OCI-LY1 (cell line): Measurements from ENCODE around the gene KHDRBS2.

Source experiments
- H2AFZ ChIP-seq: fragments of 200-600 bp; sonication (generic), shearing (Covaris generic); 2 replicates; pipeline ENCODE4 v1.6.0; 2014; ENCODE audit warnings: antibody characterized with exemption, mild to moderate bottlenecking, low read length
- H3F3A ChIP-seq: fragments of 200-600 bp; sonication (generic), shearing (Covaris generic); 2 replicates; pipeline ENCODE4 v1.6.0; 2014; ENCODE audit warnings: mild to moderate bottlenecking, antibody characterized with exemption, low read length, moderate library complexity; ENCODE audit not compliant: insufficient read depth
- H3K27ac ChIP-seq: fragments of 200-600 bp; sonication (generic); 2 replicates; pipeline ENCODE4 v1.5.1; 2014; ENCODE audit warnings: low read length, mixed run types, mild to moderate bottlenecking, low read depth; ENCODE audit not compliant: poor library complexity, severe bottlenecking
- H3K27me3 ChIP-seq: fragments of 200-600 bp; sonication (generic); 2 replicates; pipeline ENCODE4 v1.6.0; 2014; ENCODE audit warnings: antibody characterized with exemption, mild to moderate bottlenecking, low read length, moderate library complexity; ENCODE audit not compliant: insufficient read depth
- H3K36me3 ChIP-seq: fragments of 200-600 bp; sonication (generic); 2 replicates; pipeline ENCODE4 v1.6.1; 2014; ENCODE audit warnings: mild to moderate bottlenecking, antibody characterized with exemption, low read length, moderate library complexity, mixed read lengths; ENCODE audit not compliant: insufficient read depth
- H3K4me1 ChIP-seq: fragments of 200-600 bp; sonication (generic); 2 replicates; pipeline ENCODE4 v1.5.1; 2014; ENCODE audit warnings: mild to moderate bottlenecking, low read length, moderate library complexity; ENCODE audit not compliant: insufficient read depth, severe bottlenecking
- H3K4me2 ChIP-seq: fragments of 200-600 bp; sonication (generic), shearing (Covaris generic); 2 replicates; pipeline ENCODE4 v1.6.1; 2014; ENCODE audit warnings: low read length
- H3K4me3 ChIP-seq: fragments of 200-600 bp; sonication (generic); 2 replicates; pipeline ENCODE4 v1.5.1; 2014; ENCODE audit warnings: low read length, low read depth, mild to moderate bottlenecking, mixed read lengths; ENCODE audit not compliant: poor library complexity, severe bottlenecking
- H3K79me2 ChIP-seq: fragments of 200-600 bp; shearing (Covaris generic); 2 replicates; pipeline ENCODE4 v1.6.1; 2016; ENCODE audit warnings: mixed run types, low read length, mixed read lengths; ENCODE audit not compliant: insufficient read depth
- H3K9ac ChIP-seq: fragments of 200-600 bp; sonication (generic), shearing (Covaris generic); 2 replicates; pipeline ENCODE4 v1.6.1; 2014; ENCODE audit warnings: mild to moderate bottlenecking, low read length, mixed read lengths
- H3K9me2 ChIP-seq: fragments of 200-600 bp; sonication (generic), shearing (Covaris generic); 2 replicates; pipeline ENCODE4 v1.6.1; 2014; ENCODE audit warnings: low read depth, mild to moderate bottlenecking, low read length, mixed read lengths
- H3K9me3 ChIP-seq: fragments of 200-600 bp; shearing (Covaris generic); 2 replicates; pipeline ENCODE4 v1.6.1; 2014; ENCODE audit warnings: low read length, mixed read lengths
- H4K20me1 ChIP-seq: fragments of 200-600 bp; sonication (generic), shearing (Covaris generic); 2 replicates; pipeline ENCODE4 v1.6.0; 2016; ENCODE audit warnings: mild to moderate bottlenecking, low read length; ENCODE audit not compliant: insufficient read depth
- EZH2 ChIP-seq: fragments of 200-600 bp; sonication (generic), shearing (Covaris generic); IDR thresholded peaks from 2 replicates; pipeline ENCODE4 v1.8.0; 2017; ENCODE audit warnings: borderline replicate concordance, mixed run types, mild to moderate bottlenecking, antibody characterized with exemption, low read length, moderate library complexity, mixed read lengths
- TF ChIP-seq, protein P1 (sequence below): fragments of 200-600 bp; sonication (generic), shearing (Covaris generic); IDR thresholded peaks from 2 replicates; pipeline ENCODE4 v1.5.1; 2017; ENCODE audit warnings: mild to moderate bottlenecking, antibody characterized with exemption, low read length, moderate library complexity, mixed read lengths

Gene KHDRBS2

GRCh38 chr6:61682562-61682961 is 603.5 kb downstream of the KHDRBS2 start:
- Histone ChIP-seq H2AFZ (no peak overlapping the region), H3K4me1 (no peaks in the 10 kb centered on the region), H3K9me2 (no peaks in the 10 kb centered on the region), H3K79me2 (no peaks in the 10 kb centered on the region), H3K27ac (no peak overlapping the region), H3F3A (no peaks in the 10 kb centered on the region), H3K9me3 (no peaks in the 10 kb centered on the region), H3K36me3 (no peaks in the 10 kb centered on the region), H3K4me3 (no peak overlapping the region), H3K9ac (no peak overlapping the region), H4K20me1 (no peaks in the 10 kb centered on the region), H3K27me3 (no peaks in the 10 kb centered on the region), H3K4me2 (no peak overlapping the region)
- TF ChIP-seq EZH2 = no peak
- TF ChIP-seq, protein P1, sequence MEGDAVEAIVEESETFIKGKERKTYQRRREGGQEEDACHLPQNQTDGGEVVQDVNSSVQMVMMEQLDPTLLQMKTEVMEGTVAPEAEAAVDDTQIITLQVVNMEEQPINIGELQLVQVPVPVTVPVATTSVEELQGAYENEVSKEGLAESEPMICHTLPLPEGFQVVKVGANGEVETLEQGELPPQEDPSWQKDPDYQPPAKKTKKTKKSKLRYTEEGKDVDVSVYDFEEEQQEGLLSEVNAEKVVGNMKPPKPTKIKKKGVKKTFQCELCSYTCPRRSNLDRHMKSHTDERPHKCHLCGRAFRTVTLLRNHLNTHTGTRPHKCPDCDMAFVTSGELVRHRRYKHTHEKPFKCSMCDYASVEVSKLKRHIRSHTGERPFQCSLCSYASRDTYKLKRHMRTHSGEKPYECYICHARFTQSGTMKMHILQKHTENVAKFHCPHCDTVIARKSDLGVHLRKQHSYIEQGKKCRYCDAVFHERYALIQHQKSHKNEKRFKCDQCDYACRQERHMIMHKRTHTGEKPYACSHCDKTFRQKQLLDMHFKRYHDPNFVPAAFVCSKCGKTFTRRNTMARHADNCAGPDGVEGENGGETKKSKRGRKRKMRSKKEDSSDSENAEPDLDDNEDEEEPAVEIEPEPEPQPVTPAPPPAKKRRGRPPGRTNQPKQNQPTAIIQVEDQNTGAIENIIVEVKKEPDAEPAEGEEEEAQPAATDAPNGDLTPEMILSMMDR = no peak

DNA sequence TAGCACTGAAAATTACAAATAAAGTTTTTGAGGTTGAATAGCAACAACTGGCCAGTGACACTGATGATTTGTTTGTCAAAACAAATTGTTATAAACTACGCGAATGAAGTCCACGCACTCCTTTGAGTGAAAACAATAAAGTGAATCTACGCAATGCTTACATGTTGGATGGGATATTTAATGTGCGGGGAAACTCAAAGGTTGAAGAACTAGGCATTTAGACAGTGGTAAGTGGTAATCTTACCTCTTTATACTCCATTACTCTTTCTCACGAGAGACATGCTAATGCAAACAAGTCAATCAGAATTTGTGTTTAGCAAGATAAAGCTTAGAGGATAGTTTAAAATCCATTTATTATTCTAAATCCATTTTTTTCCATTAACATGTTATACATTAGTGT is 606.4 kb downstream of the KHDRBS2 start:
- Histone ChIP-seq H3K9me3 (no peaks in the 10 kb centered on the region), H3K4me1 (no peaks in the 10 kb centered on the region), H3K4me2 (no peak overlapping the region), H2AFZ (no peak overlapping the region), H3K27ac (no peak overlapping the region), H4K20me1 (no peaks in the 10 kb centered on the region), H3F3A (no peaks in the 10 kb centered on the region), H3K79me2 (no peaks in the 10 kb centered on the region), H3K36me3 (no peaks in the 10 kb centered on the region), H3K27me3 (no peaks in the 10 kb centered on the region), H3K4me3 (no peak overlapping the region), H3K9ac (no peak overlapping the region), H3K9me2 (no peaks in the 10 kb centered on the region)
- TF ChIP-seq, protein P1 = no peak
- TF ChIP-seq EZH2 = no peak

GRCh38 chr6:61675734-61676133 is 610.3 kb downstream of the KHDRBS2 start:
- H3K4me3 ChIP-seq = no peak overlapping the region
- H3K27me3 ChIP-seq = no peaks in the 10 kb centered on the region
- no peaks in the 10 kb centered on the region for H3K4me1 ChIP-seq
- no peak overlapping the region for H2AFZ ChIP-seq
- TF ChIP-seq, protein P1 = no peak
- TF ChIP-seq EZH2 = no peak
- no peaks in the 10 kb centered on the region for H3K79me2 ChIP-seq
- H3K9me3 ChIP-seq = no peaks in the 10 kb centered on the region
- no peaks in the 10 kb centered on the region for H3F3A ChIP-seq
- H3K9ac ChIP-seq = no peak overlapping the region
- no peaks in the 10 kb centered on the region for H3K9me2 ChIP-seq
- no peak overlapping the region for H3K4me2 ChIP-seq
- no peak overlapping the region for H3K27ac ChIP-seq
- no peaks in the 10 kb centered on the region for H3K36me3 ChIP-seq
- H4K20me1 ChIP-seq = no peaks in the 10 kb centered on the region
